ENCODE results near the gene ARHGAP42. TPM values are rescaled to one million over a fixed set of nuclear protein-coding genes. Genes with fewer than 3 reads are reported as not detected.

ARHGAP42 gene
- total RNA-seq, 4 donors from 2014 or later: 28.5 to 52.2 (median 40.4) TPM

- Histone ChIP-seq H3K4me3 (no peak overlapping the region), H3K27ac (peak overlapping the region in 1 of 4 donors; percentile 6), H3K36me3 (peaks cover 0 to 70% (median 0%) of the 10 kb centered on the region in 3 donors), H3K4me1 (peaks cover 0 to 9% (median 0%) of the 10 kb centered on the region in 4 donors), H3K9me3 (peaks cover 0 to 20% (median 2%) of the 10 kb centered on the region in 4 donors), H3K27me3 (no peaks in the 10 kb centered on the region)
- 49 to 60% methylated on average over 4 of the region's 4 CpGs for WGBS, 2 donors
- TF ChIP-seq POLR2A (IDR thresholded peaks at IDR 0.05) (no peak), CTCF (IDR thresholded peaks at IDR 0.05) (no peak), EP300 (IDR thresholded peaks at IDR 0.05) (no peak)
- DNase-seq (ENCODE audit: low spot score in 2 of 2): no peak
Measured at GRCh38 chr11:100970283-100971164, 283.4 kb downstream of the ARHGAP42 start.

- peaks cover 0 to 70% (median 0%) of the 10 kb centered on the region in 3 donors for H3K36me3 ChIP-seq
- peaks cover 0 to 9% (median 0%) of the 10 kb centered on the region in 4 donors for H3K4me1 ChIP-seq
- H3K27ac ChIP-seq: no peak overlapping the region
- no peaks in the 10 kb centered on the region for H3K27me3 ChIP-seq
- H3K9me3 ChIP-seq: peaks cover 0 to 20% (median 2%) of the 10 kb centered on the region in 4 donors
- WGBS, 2 donors: 88 to 95% methylated on average over 6 of the region's 6 CpGs
- no peak for DNase-seq (ENCODE audit: low spot score in 2 of 2)
- TF ChIP-seq POLR2A (IDR thresholded peaks at IDR 0.05) (no peak), CTCF (IDR thresholded peaks at IDR 0.05) (no peak), EP300 (IDR thresholded peaks at IDR 0.05) (no peak)
- no peak overlapping the region for H3K4me3 ChIP-seq
Measured at GRCh38 chr11:100972046-100972445, 285.0 kb downstream of the ARHGAP42 start.

GRCh38 chr11:100978442-100978841 is 291.4 kb downstream of the ARHGAP42 start:
- Histone ChIP-seq H3K4me3 (no peak overlapping the region), H3K4me1 (no peaks in the 10 kb centered on the region), H3K36me3 (peaks cover 0 to 64% (median 0%) of the 10 kb centered on the region in 3 donors), H3K27me3 (no peaks in the 10 kb centered on the region), H3K9me3 (no peaks in the 10 kb centered on the region), H3K27ac (no peak overlapping the region)
- TF ChIP-seq EP300 (IDR thresholded peaks at IDR 0.05) (no peak), CTCF (IDR thresholded peaks at IDR 0.05) (no peak), POLR2A (IDR thresholded peaks at IDR 0.05) (no peak)
- WGBS, 2 donors: 25 to 39% methylated on average over 2 of the region's 2 CpGs
- DNase-seq (ENCODE audit: low spot score in 2 of 2): no peak

GRCh38 chr11:100978939-100979338 is 291.9 kb downstream of the ARHGAP42 start:
- no peak overlapping the region for H3K27ac ChIP-seq
- H3K27me3 ChIP-seq: no peaks in the 10 kb centered on the region
- no peak for DNase-seq (ENCODE audit: low spot score in 2 of 2)
- H3K4me3 ChIP-seq: no peak overlapping the region
- WGBS, 2 donors: 85 to 87% methylated on average over 2 of the region's 2 CpGs
- H3K9me3 ChIP-seq: no peaks in the 10 kb centered on the region
- peaks cover 0 to 60% (median 0%) of the 10 kb centered on the region in 3 donors for H3K36me3 ChIP-seq
- TF ChIP-seq EP300 (IDR thresholded peaks at IDR 0.05): no peak
- TF ChIP-seq CTCF (IDR thresholded peaks at IDR 0.05): no peak
- TF ChIP-seq POLR2A (IDR thresholded peaks at IDR 0.05): no peak
- H3K4me1 ChIP-seq: no peaks in the 10 kb centered on the region

GRCh38 chr11:100980156-100980555 is 293.1 kb downstream of the ARHGAP42 start:
- Histone ChIP-seq H3K27me3 (no peaks in the 10 kb centered on the region), H3K4me3 (no peak overlapping the region), H3K36me3 (peaks cover 0 to 55% (median 0%) of the 10 kb centered on the region in 3 donors), H3K4me1 (no peaks in the 10 kb centered on the region), H3K27ac (no peak overlapping the region), H3K9me3 (no peaks in the 10 kb centered on the region)
- TF ChIP-seq POLR2A (IDR thresholded peaks at IDR 0.05) (no peak), EP300 (IDR thresholded peaks at IDR 0.05) (no peak), CTCF (IDR thresholded peaks at IDR 0.05) (no peak)
- no peak for DNase-seq (ENCODE audit: low spot score in 2 of 2)
- 84 to 88% methylated on average over 3 of the region's 3 CpGs for WGBS, 2 donors
